SK-N-SH treated with all-trans-retinoic acid at 6 μM for 48 hours (cell line): ENCODE data around the gene ARHGEF37.

Experiments used
- ARNTL ChIP-seq: fragments of 450-650 bp; formaldehyde crosslinking; IDR thresholded peaks from 2 replicates; pipeline ENCODE4 v1.5.0; 2020; ENCODE audit warnings: low read depth, mild to moderate bottlenecking, moderate library complexity, borderline replicate concordance
- PPARA ChIP-seq: fragments of 250-450 bp; sonication (Bioruptor Pico); IDR thresholded peaks from 2 replicates; pipeline ENCODE4 v1.5.0; 2020; ENCODE audit warnings: mild to moderate bottlenecking, borderline replicate concordance
- SNAI2 ChIP-seq: fragments of 250-450 bp; sonication (Bioruptor Pico); IDR thresholded peaks from 2 replicates; pipeline ENCODE4 v1.5.0; 2020; ENCODE audit warnings: mild to moderate bottlenecking, moderate library complexity
- ZNF8 ChIP-seq: fragments of 450-650 bp; formaldehyde crosslinking; IDR thresholded peaks from 2 replicates; pipeline ENCODE4 v1.5.0; 2020; ENCODE audit warnings: mild to moderate bottlenecking, moderate library complexity
- TF ChIP-seq, protein P1 (sequence below): fragments of 250-450 bp; sonication (Bioruptor Pico); IDR thresholded peaks from 2 replicates; pipeline ENCODE4 v1.8.0; 2020; ENCODE audit warnings: mild to moderate bottlenecking, moderate library complexity, borderline replicate concordance

DNA sequence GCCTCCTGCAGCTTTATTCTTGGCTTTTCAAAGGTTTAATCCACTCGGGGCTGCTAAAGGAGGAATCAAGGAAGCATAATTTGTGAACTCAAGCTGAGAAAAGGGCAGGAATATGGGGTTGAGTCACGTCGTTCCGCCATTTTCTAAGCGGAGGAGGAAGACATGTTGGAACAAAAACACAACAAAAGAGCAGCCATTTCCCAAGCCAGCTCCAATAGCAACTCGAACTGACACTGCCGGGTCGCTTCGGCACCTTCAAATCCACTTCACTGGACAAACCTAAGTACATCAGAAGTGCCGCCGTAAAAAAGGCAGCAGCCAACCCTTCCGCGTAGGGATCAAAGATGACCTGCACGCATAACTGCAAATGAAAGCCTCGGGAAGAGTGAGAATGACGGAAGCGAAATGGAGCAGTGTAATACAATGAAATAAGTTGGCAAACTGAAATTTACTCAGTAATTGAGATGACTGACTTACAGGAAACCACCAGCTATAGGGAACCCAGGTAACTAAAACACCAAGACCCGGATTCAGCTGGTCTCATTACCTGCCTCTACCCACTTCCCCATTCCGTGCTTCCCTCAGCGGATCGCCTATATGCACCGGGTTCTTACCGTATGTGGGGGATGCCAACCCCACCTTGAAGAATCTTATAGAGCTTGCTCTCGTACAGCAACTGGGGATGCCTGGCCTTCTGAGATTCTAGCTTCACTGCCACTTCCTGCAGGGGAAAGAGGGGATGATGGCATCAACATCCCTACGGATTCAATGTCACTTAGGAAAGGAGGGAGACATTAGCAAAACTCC is 31.6 kb upstream of the ARHGEF37 start:
- TF ChIP-seq ARNTL (CRISPR knock-in tag) (no peak), SNAI2 (CRISPR knock-in tag) (no peak), PPARA (CRISPR knock-in tag) (no peak), ZNF8 (no peak)
- TF ChIP-seq, protein P1, sequence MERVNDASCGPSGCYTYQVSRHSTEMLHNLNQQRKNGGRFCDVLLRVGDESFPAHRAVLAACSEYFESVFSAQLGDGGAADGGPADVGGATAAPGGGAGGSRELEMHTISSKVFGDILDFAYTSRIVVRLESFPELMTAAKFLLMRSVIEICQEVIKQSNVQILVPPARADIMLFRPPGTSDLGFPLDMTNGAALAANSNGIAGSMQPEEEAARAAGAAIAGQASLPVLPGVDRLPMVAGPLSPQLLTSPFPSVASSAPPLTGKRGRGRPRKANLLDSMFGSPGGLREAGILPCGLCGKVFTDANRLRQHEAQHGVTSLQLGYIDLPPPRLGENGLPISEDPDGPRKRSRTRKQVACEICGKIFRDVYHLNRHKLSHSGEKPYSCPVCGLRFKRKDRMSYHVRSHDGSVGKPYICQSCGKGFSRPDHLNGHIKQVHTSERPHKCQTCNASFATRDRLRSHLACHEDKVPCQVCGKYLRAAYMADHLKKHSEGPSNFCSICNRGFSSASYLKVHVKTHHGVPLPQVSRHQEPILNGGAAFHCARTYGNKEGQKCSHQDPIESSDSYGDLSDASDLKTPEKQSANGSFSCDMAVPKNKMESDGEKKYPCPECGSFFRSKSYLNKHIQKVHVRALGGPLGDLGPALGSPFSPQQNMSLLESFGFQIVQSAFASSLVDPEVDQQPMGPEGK (CRISPR knock-in tag), result no peak
